ENCODE measurements around the gene NPIPB2. TPM values are rescaled to one million over a fixed set of nuclear protein-coding genes. Genes with fewer than 3 reads are reported as not detected.
A peak's percentile ranks its signal among the peaks of the same experiment; 100 is the strongest.
"Not testable (repeated sequence)": the region's sequence is repeated elsewhere in the genome, so short reads cannot be mapped to it uniquely, and the experiment has no call there.

Gene NPIPB2
- 7.6 TPM for total RNA-seq (2013)
- polyA plus RNA-seq, result 10 to 100 TPM in 1 of 3 donors, under 1 TPM in 1, not detected in 1; 0.81 to 14.4 TPM
- 4.5 and 5.0 TPM in 2 replicates for polyA minus RNA-seq
- 0.12 to 0.90 (median 0.42) reads per million in 11 experiments for total RNA-seq

DNA sequence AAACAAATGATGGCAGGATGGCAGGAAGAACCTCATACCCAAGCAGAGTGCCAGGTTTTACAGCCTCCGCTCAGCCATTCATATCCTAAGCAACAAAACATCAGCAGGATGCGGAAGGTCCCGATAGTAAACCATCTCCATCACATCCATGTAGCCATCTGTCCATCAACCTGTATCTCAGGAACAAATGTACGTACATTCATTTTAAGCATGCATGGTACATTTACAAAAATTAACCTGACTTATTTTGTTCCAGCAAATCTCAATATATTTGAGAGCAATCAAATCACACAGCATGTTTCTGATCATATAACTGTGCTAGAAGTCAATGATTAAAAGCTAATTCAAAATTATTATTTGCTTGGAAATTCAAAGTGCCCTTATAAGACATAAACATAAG is at the start of gene NPIPB2:
NPIPB2 (minus strand) TSS at position 101 of the 400 bp plus-strand sequence; CDS start at position 101, 0 bp downstream.
- H3K27ac ChIP-seq (ENCODE audit: low read depth in 1 of 2, low read length in 2 of 2); H2AFZ ChIP-seq (ENCODE audit: insufficient read depth, low read depth, low read length, poor library complexity, severe bottlenecking); H3K36me3 Mint-ChIP-seq; H3K4me1 ChIP-seq (ENCODE audit: control insufficient read depth in 1 of 2, insufficient read depth in 2 of 2, low read length in 2 of 2); H3K4me1 Mint-ChIP-seq; H3K4me3 Mint-ChIP-seq; H3K4me2 ChIP-seq (replicated peaks; ENCODE audit: extremely low read depth, low read length, poor library complexity, severe bottlenecking); H3K4me3 ChIP-seq (replicated peaks in 1 of 3; ENCODE audit: low read depth in 2 of 3, low read length in 3 of 3); H3K9me3 Mint-ChIP-seq; H4K20me1 ChIP-seq (ENCODE audit: insufficient read depth, low read length); intact Hi-C loops (cut with micrococcal nuclease); DNase-seq; H3K79me2 ChIP-seq (ENCODE audit: insufficient read depth, low read length); H3K27me3 Mint-ChIP-seq (ENCODE audit: low read depth in 3 of 3); H3K36me3 ChIP-seq (replicated peaks in 1 of 2; ENCODE audit: control insufficient read depth in 1 of 2, insufficient read depth in 2 of 2, low read length in 2 of 2); H3K27me3 ChIP-seq (ENCODE audit: control insufficient read depth in 2 of 2, insufficient read depth in 2 of 2, low read length in 2 of 2); H3K9ac ChIP-seq (ENCODE audit: insufficient read depth, low read length, poor library complexity, severe bottlenecking); H3K27ac Mint-ChIP-seq; H3K9me3 ChIP-seq (replicated peaks in 1 of 2; ENCODE audit: control insufficient read depth in 1 of 2, insufficient read depth in 1 of 2, low read length in 2 of 2): not testable (repeated sequence)
- WGBS (ENCODE audit: insufficient coverage), result no CpG with 5 or more reads among the region's 4 CpGs

DNA sequence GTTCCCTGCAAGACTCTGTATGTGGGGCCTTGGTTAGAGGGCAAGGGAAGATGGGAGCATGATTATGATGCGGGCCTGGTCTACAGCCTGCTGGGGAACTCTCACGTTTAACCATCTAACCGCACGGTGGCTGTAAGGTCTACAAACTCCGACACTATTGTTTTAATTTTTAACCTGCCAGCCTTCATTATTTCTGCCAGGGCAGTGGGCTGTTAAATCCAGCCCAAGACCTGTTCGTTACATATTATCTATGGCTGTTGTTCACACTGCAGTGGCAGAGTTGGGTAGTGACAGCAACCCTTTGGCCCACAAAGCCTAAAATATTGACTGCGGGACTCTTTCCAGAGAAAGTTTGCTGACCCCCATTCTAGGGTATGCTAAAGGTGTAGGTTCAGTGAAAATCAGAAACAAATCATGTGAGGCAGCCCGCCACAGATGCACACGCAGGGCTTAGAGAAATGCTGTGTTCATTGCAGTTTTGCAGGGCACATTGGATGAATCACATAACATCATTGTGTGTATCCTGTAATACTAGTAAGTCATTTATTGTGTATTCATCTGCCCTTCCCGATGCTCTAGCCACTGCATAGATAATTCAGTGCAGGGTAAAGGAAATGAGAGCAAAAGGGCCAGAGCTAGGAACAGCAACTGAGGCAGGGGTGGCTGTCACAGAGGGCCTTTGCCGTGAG is 49.0 kb upstream of the NPIPB2 start:
- H4K20me1 ChIP-seq (ENCODE audit: insufficient read depth, low read length), result peaks cover 14% of the 10 kb centered on the region
- H3K4me3 ChIP-seq (replicated peaks in 1 of 3; ENCODE audit: low read depth in 2 of 3, low read length in 3 of 3), result no peak overlapping the region
- peak overlapping the region in 1 of 2 donors; percentile 59 for H3K27ac ChIP-seq (ENCODE audit: low read depth in 1 of 2, low read length in 2 of 2)
- WGBS (ENCODE audit: insufficient coverage), result 62% methylated on average over 4 of the region's 11 CpGs
- no peak overlapping the region for H3K9ac ChIP-seq (ENCODE audit: insufficient read depth, low read length, poor library complexity, severe bottlenecking)
- Mint-ChIP-seq H3K36me3 (peaks cover 2 to 14% of the 10 kb centered on the region in 2 donors), H3K27me3 (ENCODE audit: low read depth in 3 of 3) (peaks cover 0 to 1% (median 0%) of the 10 kb centered on the region in 3 donors), H3K9me3 (no peaks in the 10 kb centered on the region), H3K27ac (peak overlapping the region in 5 of 7 donors; percentile 49 to 84 (median 66)), H3K4me3 (no peak overlapping the region), H3K4me1 (peaks cover 73% of the 10 kb centered on the region)
- no peak overlapping the region for H3K4me2 ChIP-seq (replicated peaks; ENCODE audit: extremely low read depth, low read length, poor library complexity, severe bottlenecking)
- no peaks in the 10 kb centered on the region for H3K9me3 ChIP-seq (replicated peaks in 1 of 2; ENCODE audit: control insufficient read depth in 1 of 2, insufficient read depth in 1 of 2, low read length in 2 of 2)
- H3K27me3 ChIP-seq (ENCODE audit: control insufficient read depth in 2 of 2, insufficient read depth in 2 of 2, low read length in 2 of 2), result no peaks in the 10 kb centered on the region
- no peak for DNase-seq
- peaks cover 59 to 69% of the 10 kb centered on the region in 2 donors for H3K4me1 ChIP-seq (ENCODE audit: control insufficient read depth in 1 of 2, insufficient read depth in 2 of 2, low read length in 2 of 2)
- peaks cover 96% of the 10 kb centered on the region for H3K79me2 ChIP-seq (ENCODE audit: insufficient read depth, low read length)
- intact Hi-C loops (cut with micrococcal nuclease), result no loop called here
- H2AFZ ChIP-seq (ENCODE audit: insufficient read depth, low read depth, low read length, poor library complexity, severe bottlenecking), result no peak overlapping the region
- TF ChIP-seq, protein P1, sequence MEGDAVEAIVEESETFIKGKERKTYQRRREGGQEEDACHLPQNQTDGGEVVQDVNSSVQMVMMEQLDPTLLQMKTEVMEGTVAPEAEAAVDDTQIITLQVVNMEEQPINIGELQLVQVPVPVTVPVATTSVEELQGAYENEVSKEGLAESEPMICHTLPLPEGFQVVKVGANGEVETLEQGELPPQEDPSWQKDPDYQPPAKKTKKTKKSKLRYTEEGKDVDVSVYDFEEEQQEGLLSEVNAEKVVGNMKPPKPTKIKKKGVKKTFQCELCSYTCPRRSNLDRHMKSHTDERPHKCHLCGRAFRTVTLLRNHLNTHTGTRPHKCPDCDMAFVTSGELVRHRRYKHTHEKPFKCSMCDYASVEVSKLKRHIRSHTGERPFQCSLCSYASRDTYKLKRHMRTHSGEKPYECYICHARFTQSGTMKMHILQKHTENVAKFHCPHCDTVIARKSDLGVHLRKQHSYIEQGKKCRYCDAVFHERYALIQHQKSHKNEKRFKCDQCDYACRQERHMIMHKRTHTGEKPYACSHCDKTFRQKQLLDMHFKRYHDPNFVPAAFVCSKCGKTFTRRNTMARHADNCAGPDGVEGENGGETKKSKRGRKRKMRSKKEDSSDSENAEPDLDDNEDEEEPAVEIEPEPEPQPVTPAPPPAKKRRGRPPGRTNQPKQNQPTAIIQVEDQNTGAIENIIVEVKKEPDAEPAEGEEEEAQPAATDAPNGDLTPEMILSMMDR (IDR thresholded peaks at IDR 0.05), result no peak
- peaks cover 2 to 10% of the 10 kb centered on the region in 2 donors for H3K36me3 ChIP-seq (replicated peaks in 1 of 2; ENCODE audit: control insufficient read depth in 1 of 2, insufficient read depth in 2 of 2, low read length in 2 of 2)

Measured in CD14-positive monocyte (primary cell).